HepG2 (cell line): Measurements from ENCODE around the gene GALNT18. TPM values are rescaled to one million over a fixed set of nuclear protein-coding genes. Genes with fewer than 3 reads are reported as not detected.

Source experiments
- ATAC-seq: fragments of 200-7000 bp; cut with Tn5 transposase; 3 replicates; pipeline ENCODE4 v1.9.1; 2020; ENCODE audit warnings: mild to moderate bottlenecking, moderate library complexity
- BruUV-seq: library from RNA; stranded (reverse); fragments of 400-500 nt; replicated peaks from 2 replicates; lab custom pipeline; 2021; lab: Mats Ljungman, UMichigan
- CTCF ChIA-PET: fragments of 300-600 bp; formaldehyde crosslinking; extraction: SDS; loops from one replicate; lab custom pipeline; 2021; ENCODE audit warnings: low total read pairs, inconsistent platforms, low intra/inter-chr PET ratio; lab: Yijun Ruan, JAX
- POLR2A ChIA-PET: fragments of 350-600 bp; sonication (Branson Sonifier 250); formaldehyde crosslinking; loops from one replicate; lab custom pipeline; 2020; ENCODE audit warnings: antibody characterized with exemption, inconsistent platforms; lab: Yijun Ruan, JAX
- DNase-seq: peaks from one replicate; pipeline ENCODE4 v3.0.0-alpha.2; 2015; ENCODE audit warnings: low spot score
- FAIRE-seq: peaks from 3 replicates; lab custom pipeline; 2011; peaks lifted over from hg19 to GRCh38; lab: Jason Lieb, UNC
- H2AFZ ChIP-seq: one replicate; pipeline ENCODE4 v1.6.1; 2011; ENCODE audit warnings: low read length, inconsistent platforms
- H3K27ac ChIP-seq: fragments of 300-600 bp; 3 replicates; pipeline ENCODE4 v1.8.0; 2011; ENCODE audit warnings: mixed run types, mild to moderate bottlenecking, mixed read lengths, low read length, inconsistent platforms; ENCODE audit not compliant: insufficient read depth; ENCODE audit errors: extremely low read length
- H3K27me3 ChIP-seq, 2 experiments: fragments of 200-600 bp in 1 of 2; 2 replicates in 1 of 2; 3 replicates in 1 of 2; pipeline versions ENCODE4 v1.6.0 to v1.8.0; 2011; ENCODE audit warnings: low read length in 2 of 2, mild to moderate bottlenecking in 2 of 2, moderate library complexity in 2 of 2, inconsistent platforms in 1 of 2; ENCODE audit not compliant: insufficient read depth in 2 of 2, control insufficient read depth in 1 of 2
- H3K36me3 ChIP-seq, 2 experiments: fragments of 200-600 bp in 1 of 2; replicated peaks in 1 of 2; 2 replicates in 1 of 2; 3 replicates in 1 of 2; pipeline versions ENCODE4 v1.5.1 to v1.8.0; 2011; ENCODE audit warnings: low read length in 2 of 2, inconsistent platforms in 1 of 2; ENCODE audit not compliant: insufficient read depth in 2 of 2, control insufficient read depth in 1 of 2
- H3K4me1 ChIP-seq: 2 replicates; pipeline ENCODE4 v1.5.1; 2012; ENCODE audit warnings: low read length, inconsistent platforms; ENCODE audit not compliant: insufficient read depth
- H3K4me2 ChIP-seq: 2 replicates; pipeline ENCODE4 v1.6.0; 2011; ENCODE audit warnings: low read depth, low read length, inconsistent platforms
- H3K4me3 ChIP-seq, 3 experiments: fragments of 200-600 bp in 1 of 3; sonication (generic), shearing (Covaris generic) in 1 of 3; replicated peaks in 1 of 3; 2 replicates each; pipeline ENCODE4 v1.5.1; 2011 to 2016; ENCODE audit warnings: low read length in 3 of 3, inconsistent platforms in 2 of 3, low read depth in 2 of 3, mild to moderate bottlenecking in 2 of 3, control low read depth in 1 of 3, mixed read lengths in 1 of 3; ENCODE audit not compliant: insufficient read depth in 1 of 3
- H3K79me2 ChIP-seq: one replicate; pipeline ENCODE4 v1.6.1; 2011; ENCODE audit warnings: low read length, inconsistent platforms; ENCODE audit not compliant: insufficient read depth
- H3K9ac ChIP-seq: 2 replicates; pipeline ENCODE4 v1.6.0; 2011; ENCODE audit warnings: mild to moderate bottlenecking, low read depth, low read length, inconsistent platforms; ENCODE audit not compliant: insufficient read depth
- H3K9me3 ChIP-seq: 2 replicates; pipeline ENCODE4 v1.5.1; 2012; ENCODE audit warnings: mild to moderate bottlenecking, low read length
- H4K20me1 ChIP-seq: 2 replicates; pipeline ENCODE4 v1.6.0; 2011; ENCODE audit warnings: inconsistent platforms, mild to moderate bottlenecking, low read length, moderate library complexity; ENCODE audit not compliant: insufficient read depth
- HNF4G ChIP-seq, 2 experiments: sonication (generic) in 1 of 2; formaldehyde crosslinking in 1 of 2; IDR thresholded peaks; 2 replicates each; pipeline versions ENCODE4 v1.4.0 to v1.6.1; 2011 to 2020; ENCODE audit warnings: borderline replicate concordance in 2 of 2, low read depth in 2 of 2, mild to moderate bottlenecking in 2 of 2, low read length in 1 of 2, missing genetic modification reagents in 1 of 2, moderate library complexity in 1 of 2
- TOE1 ChIP-seq: sonication (generic); formaldehyde crosslinking; IDR thresholded peaks from 2 replicates; pipeline ENCODE4 v1.4.0; 2020; ENCODE audit warnings: mild to moderate bottlenecking, missing genetic modification reagents
- ZNF317 ChIP-seq: sonication (generic); formaldehyde crosslinking; IDR thresholded peaks from 2 replicates; pipeline ENCODE4 v1.5.0; 2020; ENCODE audit warnings: mild to moderate bottlenecking, missing genetic modification reagents
- WGBS: methylation state at CpG from one replicate; pipeline ENCODE4 v1.1.6; 2017; ENCODE audit warnings: low lambda C conversion rate; 5-methylcytosine and 5-hydroxymethylcytosine counted together
- in situ Hi-C: cut with HindIII; loops from 2 replicates; pipeline ENCODE4 v1.10.0; 2017; ENCODE audit warnings: low pct_unique_long_range_greater_than_20kb; ENCODE audit not compliant: extremely low pct_ligation_motif_present
- intact Hi-C: fragments of 100-400 bp; cut with micrococcal nuclease; formaldehyde crosslinking; loops from one replicate; pipeline ENCODE4 v1.10.0; 2022; ENCODE audit not compliant: unreplicated experiment
- polyA plus RNA-seq, 8 experiments: library from polyadenylated mRNA; depleted of rRNA in 3 of 8; stranded (reverse) in 7 of 8; unstranded in 1 of 8; fragments of >200 nt; fragmentation: Illumina TruSeq in 4 of 8; extraction: Trizol in 4 of 8; gene quantifications; 2 replicates each; pipeline versions ENCODE4 v1.2.1 to v1.2.3, GENCODE V29; 2011 to 2016; ENCODE audit warnings: low read depth in 4 of 8, missing spikeins in 1 of 8, mixed read lengths in 1 of 8; ENCODE audit not compliant: insufficient read depth in 1 of 8
- total RNA-seq, 5 experiments: library from RNA; depleted of rRNA; stranded (reverse); fragments of >200 nt; fragmentation: Illumina TruSeq; extraction: Trizol; gene quantifications; 2 replicates each; pipeline ENCODE4 v1.2.3, GENCODE V29; 2016; ENCODE audit warnings: low read depth in 1 of 5
- TF ChIP-seq, protein P1 (sequence below): sonication (generic); formaldehyde crosslinking; IDR thresholded peaks from 2 replicates; pipeline ENCODE4 v1.9.0; 2021; ENCODE audit warnings: missing genetic modification reagents, borderline replicate concordance
- TF ChIP-seq, protein P2 (sequence below): sonication (generic); formaldehyde crosslinking; IDR thresholded peaks from 2 replicates; pipeline ENCODE4 v1.4.0; 2020; ENCODE audit warnings: missing genetic modification reagents, mild to moderate bottlenecking, borderline replicate concordance
- TF ChIP-seq, protein P3 (sequence below): sonication (generic); formaldehyde crosslinking; IDR thresholded peaks from 2 replicates; pipeline ENCODE4 v1.4.0; 2020; ENCODE audit warnings: missing genetic modification reagents
- TF ChIP-seq, protein P4 (sequence below): sonication (generic); formaldehyde crosslinking; IDR thresholded peaks from 2 replicates; pipeline ENCODE4 v1.4.0; 2020; ENCODE audit warnings: missing genetic modification reagents, borderline replicate concordance

Gene GALNT18
- total and polyA plus RNA-seq, 2 of the 13 experiments (the other 11 are each of a cell fraction or from before 2014, with no cell fraction given) = 0.11 TPM; not detected in 1

DNA sequence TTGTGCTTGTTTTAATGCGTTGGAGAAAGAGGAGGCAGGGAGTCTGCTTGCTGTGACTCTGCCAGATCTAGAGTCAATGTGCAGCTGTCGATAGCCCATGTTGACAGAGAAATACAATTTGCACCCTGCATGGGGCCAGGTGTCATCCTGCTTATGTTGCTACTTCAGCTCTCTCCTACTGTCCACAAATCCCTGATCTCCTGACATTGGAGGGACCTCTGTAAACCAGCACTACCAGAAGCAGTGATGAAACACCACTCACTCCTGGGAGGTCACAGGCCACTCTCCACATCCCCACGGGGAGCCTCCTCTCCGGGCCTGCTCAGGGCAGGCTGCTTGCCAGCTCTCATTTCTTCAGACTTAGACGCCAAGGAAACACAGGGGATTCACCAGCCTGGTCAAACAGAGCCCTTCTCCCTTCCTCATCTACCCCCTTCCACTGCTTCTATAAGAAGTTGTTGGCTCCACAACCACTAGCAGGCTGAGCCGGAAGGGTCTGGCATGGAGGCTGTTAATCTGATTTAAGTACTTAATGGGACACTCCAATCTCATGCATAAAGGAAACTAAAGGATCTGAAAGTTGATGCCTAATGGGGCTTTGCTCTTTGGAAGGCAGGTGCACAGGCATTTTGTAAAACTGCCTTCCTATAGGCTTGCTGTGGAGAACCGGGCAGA, 238.8 kb downstream of the GALNT18 start (continued):
- TF ChIP-seq, protein P1, sequence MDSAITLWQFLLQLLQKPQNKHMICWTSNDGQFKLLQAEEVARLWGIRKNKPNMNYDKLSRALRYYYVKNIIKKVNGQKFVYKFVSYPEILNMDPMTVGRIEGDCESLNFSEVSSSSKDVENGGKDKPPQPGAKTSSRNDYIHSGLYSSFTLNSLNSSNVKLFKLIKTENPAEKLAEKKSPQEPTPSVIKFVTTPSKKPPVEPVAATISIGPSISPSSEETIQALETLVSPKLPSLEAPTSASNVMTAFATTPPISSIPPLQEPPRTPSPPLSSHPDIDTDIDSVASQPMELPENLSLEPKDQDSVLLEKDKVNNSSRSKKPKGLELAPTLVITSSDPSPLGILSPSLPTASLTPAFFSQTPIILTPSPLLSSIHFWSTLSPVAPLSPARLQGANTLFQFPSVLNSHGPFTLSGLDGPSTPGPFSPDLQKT = no peak
- TF ChIP-seq ZNF317 = no peak
- no peak for TF ChIP-seq TOE1 (CRISPR knock-in tag)
- TF ChIP-seq, protein P2, sequence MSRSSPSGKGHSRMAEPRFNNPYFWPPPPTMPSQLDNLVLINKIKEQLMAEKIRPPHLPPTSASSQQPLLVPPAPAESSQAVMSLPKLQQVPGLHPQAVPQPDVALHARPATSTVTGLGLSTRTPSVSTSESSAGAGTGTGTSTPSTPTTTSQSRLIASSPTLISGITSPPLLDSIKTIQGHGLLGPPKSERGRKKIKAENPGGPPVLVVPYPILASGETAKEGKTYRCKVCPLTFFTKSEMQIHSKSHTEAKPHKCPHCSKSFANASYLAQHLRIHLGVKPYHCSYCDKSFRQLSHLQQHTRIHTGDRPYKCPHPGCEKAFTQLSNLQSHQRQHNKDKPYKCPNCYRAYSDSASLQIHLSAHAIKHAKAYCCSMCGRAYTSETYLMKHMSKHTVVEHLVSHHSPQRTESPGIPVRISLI = no peak
- TF ChIP-seq, protein P3, sequence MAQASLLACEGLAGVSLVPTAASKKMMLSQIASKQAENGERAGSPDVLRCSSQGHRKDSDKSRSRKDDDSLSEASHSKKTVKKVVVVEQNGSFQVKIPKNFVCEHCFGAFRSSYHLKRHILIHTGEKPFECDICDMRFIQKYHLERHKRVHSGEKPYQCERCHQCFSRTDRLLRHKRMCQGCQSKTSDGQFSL (CRISPR knock-in tag) = no peak

DNA sequence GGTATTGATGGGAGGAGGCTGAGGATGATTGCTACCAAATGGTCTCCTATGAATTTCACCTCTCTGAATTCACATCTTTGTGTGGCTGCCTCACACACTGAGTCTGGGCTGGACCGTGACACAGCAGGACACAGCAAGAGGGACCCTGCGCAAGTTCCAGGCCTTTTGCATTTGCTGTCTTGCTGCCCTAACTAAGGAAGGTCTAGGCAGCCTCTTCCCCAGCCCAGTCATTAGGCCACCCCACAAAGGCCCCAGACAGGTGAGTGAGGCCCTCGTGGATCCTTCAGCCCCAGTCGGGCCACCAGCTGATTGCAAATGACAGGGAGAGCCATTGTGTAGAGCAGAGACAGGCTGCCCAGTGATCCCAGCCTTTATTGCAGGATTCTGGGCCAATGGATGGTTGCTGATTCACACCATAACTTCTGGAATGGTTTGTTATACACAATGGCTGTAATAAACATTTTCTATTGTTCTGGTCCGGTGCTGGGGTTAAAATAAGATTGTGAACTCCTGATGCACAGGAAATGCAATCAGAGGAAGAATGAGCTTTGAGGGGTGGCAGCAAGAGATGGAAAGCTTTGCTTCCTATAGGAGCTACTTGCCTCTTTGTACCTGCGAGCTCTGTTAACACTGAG, 240.2 kb downstream of the GALNT18 start:
- FAIRE-seq (no peak), ATAC-seq (no peak), DNase-seq (no peak)
- in situ Hi-C loops (no loop called here), intact Hi-C loops (no loop called here)
- no peak overlapping the region for H3K27ac ChIP-seq
- H3K4me3 ChIP-seq = no peak overlapping the region
- no peaks in the 10 kb centered on the region; the same call in 1 of the 2 replicates for H4K20me1 ChIP-seq
- ChIA-PET POLR2A (no interaction called here), CTCF (no interaction called here)
- H3K9ac ChIP-seq = no peak overlapping the region
- H3K36me3 ChIP-seq = no peaks in the 10 kb centered on the region
- TF ChIP-seq, protein P4, sequence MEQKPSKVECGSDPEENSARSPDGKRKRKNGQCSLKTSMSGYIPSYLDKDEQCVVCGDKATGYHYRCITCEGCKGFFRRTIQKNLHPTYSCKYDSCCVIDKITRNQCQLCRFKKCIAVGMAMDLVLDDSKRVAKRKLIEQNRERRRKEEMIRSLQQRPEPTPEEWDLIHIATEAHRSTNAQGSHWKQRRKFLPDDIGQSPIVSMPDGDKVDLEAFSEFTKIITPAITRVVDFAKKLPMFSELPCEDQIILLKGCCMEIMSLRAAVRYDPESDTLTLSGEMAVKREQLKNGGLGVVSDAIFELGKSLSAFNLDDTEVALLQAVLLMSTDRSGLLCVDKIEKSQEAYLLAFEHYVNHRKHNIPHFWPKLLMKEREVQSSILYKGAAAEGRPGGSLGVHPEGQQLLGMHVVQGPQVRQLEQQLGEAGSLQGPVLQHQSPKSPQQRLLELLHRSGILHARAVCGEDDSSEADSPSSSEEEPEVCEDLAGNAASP (CRISPR knock-in tag) = no peak
- TF ChIP-seq HNF4G (IDR thresholded peaks at IDR 0.05; ENCODE audit: borderline replicate concordance, low read depth, low read length) (no peak), HNF4G (CRISPR knock-in tag; IDR thresholded peaks at IDR 0.05; ENCODE audit: borderline replicate concordance, low read depth) (no peak)
- WGBS = 6% methylated on average over 6 of the region's 6 CpGs
- H3K4me1 ChIP-seq = no peaks in the 10 kb centered on the region
- no peaks in the 10 kb centered on the region for H3K79me2 ChIP-seq
- H2AFZ ChIP-seq = no peak overlapping the region
- H3K4me2 ChIP-seq = no peak overlapping the region
- H3K27me3 ChIP-seq = peaks cover 0 to 2% of the 10 kb centered on the region in 2 experiments; a peak in 1 of 5 replicates
- H3K9me3 ChIP-seq = no peaks in the 10 kb centered on the region
- no TSS peak for BruUV-seq
